H9 (cell line): ENCODE results near the gene TGFBR1. TPM values are rescaled to one million over a fixed set of nuclear protein-coding genes. Genes with fewer than 3 reads are reported as not detected.

ENCODE experiments used
- DNase-seq: peaks from one replicate; pipeline ENCODE4 v3.0.0-alpha.2; 2017
- H2AFZ ChIP-seq: one replicate; pipeline ENCODE4 v1.6.1; 2013; ENCODE audit warnings: mild to moderate bottlenecking, low read length, control low read depth, moderate library complexity
- H2AK5ac ChIP-seq: 2 replicates; pipeline ENCODE4 v1.6.1; 2013; ENCODE audit warnings: low read length, control low read depth, mixed read lengths; ENCODE audit not compliant: insufficient read length
- H2BK120ac ChIP-seq: one replicate; pipeline ENCODE4 v1.6.1; 2013; ENCODE audit warnings: low read depth, mild to moderate bottlenecking, low read length, control low read depth, inconsistent platforms; ENCODE audit not compliant: poor library complexity, severe bottlenecking
- H2BK12ac ChIP-seq: 2 replicates; pipeline ENCODE4 v1.6.1; 2013; ENCODE audit warnings: low read length, control low read depth, mixed read lengths, low read depth; ENCODE audit not compliant: insufficient read length
- H2BK15ac ChIP-seq: 2 replicates; pipeline ENCODE4 v1.6.1; 2013; ENCODE audit warnings: low read depth, low read length, control low read depth
- H2BK20ac ChIP-seq: one replicate; pipeline ENCODE4 v1.6.1; 2013; ENCODE audit warnings: low read depth, mild to moderate bottlenecking, low read length, control low read depth, inconsistent platforms; ENCODE audit not compliant: poor library complexity, severe bottlenecking
- H2BK5ac ChIP-seq: 2 replicates; pipeline ENCODE4 v1.6.1; 2013; ENCODE audit warnings: low read length, control low read depth, mixed read lengths; ENCODE audit not compliant: insufficient read length
- H3K14ac ChIP-seq: 2 replicates; pipeline ENCODE4 v1.6.1; 2013; ENCODE audit warnings: low read length, control low read depth; ENCODE audit not compliant: insufficient read depth
- H3K18ac ChIP-seq: 2 replicates; pipeline ENCODE4 v1.6.1; 2013; ENCODE audit warnings: low read depth, mild to moderate bottlenecking, mixed read lengths, low read length, control low read depth; ENCODE audit not compliant: insufficient read length
- H3K23ac ChIP-seq: 2 replicates; pipeline ENCODE4 v1.6.1; 2013; ENCODE audit warnings: low read length, control low read depth, mixed read lengths, low read depth; ENCODE audit not compliant: insufficient read length
- H3K23me2 ChIP-seq: 2 replicates; pipeline ENCODE4 v1.6.1; 2013; ENCODE audit warnings: low read depth, mild to moderate bottlenecking, mixed read lengths, low read length, control low read depth; ENCODE audit not compliant: insufficient read length, poor library complexity, severe bottlenecking
- H3K27ac ChIP-seq: 2 replicates; pipeline ENCODE4 v1.5.1; 2013; ENCODE audit warnings: low read length, control low read depth, mixed read lengths, low read depth; ENCODE audit not compliant: insufficient read length
- H3K27me3 ChIP-seq: 2 replicates; pipeline ENCODE4 v1.6.1; 2013; ENCODE audit warnings: low read length, control low read depth, inconsistent platforms; ENCODE audit not compliant: insufficient read depth
- H3K4ac ChIP-seq: 2 replicates; pipeline ENCODE4 v1.6.1; 2013; ENCODE audit warnings: low read depth, mild to moderate bottlenecking, control low read depth, inconsistent platforms, low read length, moderate library complexity
- H3K4me1 ChIP-seq: 2 replicates; pipeline ENCODE4 v1.6.1; 2013; ENCODE audit warnings: low read length, control low read depth, inconsistent platforms; ENCODE audit not compliant: insufficient read depth
- H3K4me2 ChIP-seq: 2 replicates; pipeline ENCODE4 v1.6.1; 2013; ENCODE audit warnings: low read length, control low read depth, mixed read lengths; ENCODE audit not compliant: insufficient read length, insufficient read depth
- H3K56ac ChIP-seq: 2 replicates; pipeline ENCODE4 v1.6.1; 2013; ENCODE audit warnings: low read depth, mild to moderate bottlenecking, mixed read lengths, low read length, control low read depth; ENCODE audit not compliant: insufficient read length
- H3K79me1 ChIP-seq: 2 replicates; pipeline ENCODE4 v1.6.1; 2013; ENCODE audit warnings: low read depth, mild to moderate bottlenecking, moderate library complexity, low read length, control low read depth, inconsistent platforms; ENCODE audit not compliant: insufficient read depth, poor library complexity, severe bottlenecking
- H3K79me2 ChIP-seq: 2 replicates; pipeline ENCODE4 v1.6.1; 2013; ENCODE audit warnings: low read length, control low read depth, inconsistent platforms; ENCODE audit not compliant: insufficient read depth
- H3K9ac ChIP-seq: 2 replicates; pipeline ENCODE4 v1.6.1; 2013; ENCODE audit warnings: low read length, control low read depth, mixed read lengths; ENCODE audit not compliant: insufficient read length; ENCODE audit errors: extremely low read depth
- H3K9me3 ChIP-seq: one replicate; pipeline ENCODE4 v1.6.1; 2013; ENCODE audit warnings: low read depth, low read length, inconsistent platforms; ENCODE audit not compliant: control insufficient read depth
- H3T11ph ChIP-seq: one replicate; pipeline ENCODE4 v1.6.1; 2013; ENCODE audit warnings: mild to moderate bottlenecking, low read length, control low read depth, inconsistent platforms
- H4K20me1 ChIP-seq: one replicate; pipeline ENCODE4 v1.6.1; 2013; ENCODE audit not compliant: control insufficient read depth, insufficient read length, insufficient read depth
- H4K5ac ChIP-seq: 2 replicates; pipeline ENCODE4 v1.6.1; 2013; ENCODE audit warnings: low read depth, mild to moderate bottlenecking, mixed read lengths, low read length, control low read depth; ENCODE audit not compliant: insufficient read length
- H4K8ac ChIP-seq: replicated peaks from 2 replicates; pipeline ENCODE4 v1.6.1; 2013; ENCODE audit warnings: low read length, control low read depth, mixed read lengths, low read depth; ENCODE audit not compliant: insufficient read length
- H4K91ac ChIP-seq: 2 replicates; pipeline ENCODE4 v1.6.1; 2013; ENCODE audit warnings: low read depth, mild to moderate bottlenecking, moderate library complexity, mixed read lengths, low read length, control low read depth; ENCODE audit not compliant: insufficient read length
- H3K27ac Mint-ChIP-seq, 3 experiments: 2 replicates in 2 of 3; 3 replicates in 1 of 3; pipeline ENCODE4 v1.8.0; 2020 to 2021; ENCODE audit warnings: mixed read lengths in 3 of 3, mild to moderate bottlenecking in 1 of 3, moderate library complexity in 1 of 3
- H3K27me3 Mint-ChIP-seq: 2 replicates; pipeline ENCODE4 v1.8.0; 2021; ENCODE audit warnings: low read depth, mild to moderate bottlenecking, moderate library complexity, mixed read lengths
- H3K36me3 Mint-ChIP-seq, 3 experiments: 2 replicates in 2 of 3; 3 replicates in 1 of 3; pipeline ENCODE4 v1.8.0; 2020 to 2021; ENCODE audit warnings: low read depth in 3 of 3, mixed read lengths in 3 of 3; ENCODE audit not compliant: insufficient read depth in 1 of 3
- H3K4me1 Mint-ChIP-seq, 2 experiments: 2 replicates each; pipeline ENCODE4 v1.8.0; 2020; ENCODE audit warnings: mixed read lengths in 2 of 2
- H3K4me3 Mint-ChIP-seq, 2 experiments: 2 replicates in 1 of 2; 3 replicates in 1 of 2; pipeline ENCODE4 v1.8.0; 2020 to 2021; ENCODE audit warnings: mild to moderate bottlenecking in 2 of 2, mixed read lengths in 2 of 2, moderate library complexity in 1 of 2
- H3K9me3 Mint-ChIP-seq, 2 experiments: 2 replicates in 1 of 2; 3 replicates in 1 of 2; pipeline ENCODE4 v1.8.0; 2020; ENCODE audit warnings: mild to moderate bottlenecking in 2 of 2, mixed read lengths in 2 of 2, moderate library complexity in 1 of 2
- CTCF ChIP-seq: fragments of 200-600 bp; sonication (generic); conservative IDR thresholded peaks from 3 replicates; pipeline ENCODE4 v1.8.0; 2021; ENCODE audit warnings: antibody characterized with exemption, mild to moderate bottlenecking
- WGBS: extraction: QIAGEN DNeasy Blood & Tissue Kit; methylation state at CpG from one replicate; pipeline ENCODE4 v1.1.7; 2013; ENCODE audit warnings: missing lambda C conversion rate, low lambda C conversion rate, mixed read lengths; ENCODE audit not compliant: insufficient read length; ENCODE audit errors: extremely low coverage; 5-methylcytosine and 5-hydroxymethylcytosine counted together
- total RNA-seq: library from RNA; stranded (reverse); gene quantifications from 2 replicates; pipeline ENCODE4 v1.2.1, GENCODE V29; 2021

TGFBR1 gene
- total RNA-seq, 1 experiment from 2014 or later: 59.3 TPM

DNA sequence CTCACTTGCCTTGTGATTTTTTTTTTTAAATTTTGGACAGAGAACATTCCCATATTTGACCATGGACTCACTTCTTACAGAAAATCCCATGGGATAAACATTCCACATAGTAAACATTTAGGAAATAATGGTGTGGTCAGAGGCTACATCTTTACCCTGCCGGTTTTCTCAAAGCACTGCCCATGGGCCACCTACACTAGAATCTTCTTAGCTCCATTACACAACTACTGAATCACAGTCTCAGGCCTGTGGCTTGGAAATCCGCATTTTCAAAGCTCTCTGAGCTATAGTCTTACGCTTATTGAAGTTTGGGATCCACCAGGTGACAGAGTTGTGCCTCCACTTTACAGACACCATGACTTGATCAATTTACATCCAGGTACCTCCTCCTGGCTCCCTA is 77.4 kb downstream of the TGFBR1 start:
- H4K20me1 ChIP-seq: no peaks in the 10 kb centered on the region
- no peak overlapping the region for H3K18ac ChIP-seq
- Mint-ChIP-seq H3K27me3 (peaks cover 3% of the 10 kb centered on the region), H3K27ac (no peak overlapping the region), H3K4me3 (no peak overlapping the region), H3K4me1 (peaks cover 24 to 29% of the 10 kb centered on the region in 2 experiments), H3K9me3 (no peaks in the 10 kb centered on the region; a peak in 1 of 5 replicates), H3K36me3 (no peaks in the 10 kb centered on the region)
- H3K14ac ChIP-seq: no peak overlapping the region
- no CpG with 5 or more reads among the region's 3 CpGs for WGBS
- no peak overlapping the region for H3K56ac ChIP-seq
- H3K9me3 ChIP-seq: no peaks in the 10 kb centered on the region
- H3K9ac ChIP-seq: no peak overlapping the region
- no peak overlapping the region for H4K91ac ChIP-seq
- H3K27me3 ChIP-seq: no peaks in the 10 kb centered on the region
- DNase-seq: no peak
- H2BK120ac ChIP-seq: no peak overlapping the region
- H3K4me2 ChIP-seq: no peak overlapping the region
- H3K79me1 ChIP-seq: no peaks in the 10 kb centered on the region
- no peaks in the 10 kb centered on the region for H3K79me2 ChIP-seq
- H4K5ac ChIP-seq: no peak overlapping the region
- no peak overlapping the region for H2BK20ac ChIP-seq
- H2BK15ac ChIP-seq: no peak overlapping the region
- H3K4me1 ChIP-seq: no peaks in the 10 kb centered on the region; the same call in 1 of the 2 replicates
- H3T11ph ChIP-seq: no peak overlapping the region
- H3K23ac ChIP-seq: no peak overlapping the region
- H2AK5ac ChIP-seq: no peak overlapping the region
- no peak overlapping the region for H3K27ac ChIP-seq
- H2AFZ ChIP-seq: no peak overlapping the region
- H4K8ac ChIP-seq: no peak overlapping the region
- no peak for TF ChIP-seq CTCF
- no peaks in the 10 kb centered on the region for H3K23me2 ChIP-seq
- no peak overlapping the region for H3K4ac ChIP-seq
- no peak overlapping the region for H2BK12ac ChIP-seq
- H2BK5ac ChIP-seq: no peak overlapping the region
